ENCODE data around the gene TIMM17A. TPM values are rescaled to one million over a fixed set of nuclear protein-coding genes. Genes with fewer than 3 reads are reported as not detected.

The TIMM17A gene
- total RNA-seq, 1 experiment from 2014 or later: 157 TPM

DNA sequence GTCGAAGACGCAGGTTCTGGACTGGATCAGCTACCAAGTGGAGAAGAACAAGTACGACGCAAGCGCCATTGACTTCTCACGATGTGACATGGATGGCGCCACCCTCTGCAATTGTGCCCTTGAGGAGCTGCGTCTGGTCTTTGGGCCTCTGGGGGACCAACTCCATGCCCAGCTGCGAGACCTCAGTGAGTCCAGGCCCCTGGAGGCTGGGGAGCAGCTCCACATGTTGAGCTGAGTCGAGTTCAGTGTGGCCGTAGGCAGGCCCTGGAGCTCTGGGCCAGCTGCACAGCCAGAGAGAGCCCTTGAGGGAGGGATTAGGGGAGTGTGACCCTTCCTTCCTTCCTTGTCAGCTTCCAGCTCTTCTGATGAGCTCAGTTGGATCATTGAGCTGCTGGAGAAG, 56.7 kb downstream of the TIMM17A start:
- BruUV-seq (replicated peaks): no TSS peak
- Mint-ChIP-seq H3K9me3 (ENCODE audit: unreplicated experiment) (no peaks in the 10 kb centered on the region), H3K27ac (ENCODE audit: low read depth, unreplicated experiment) (no peak overlapping the region), H3K36me3 (ENCODE audit: insufficient read depth, unreplicated experiment) (peaks cover 9% of the 10 kb centered on the region), H3K4me3 (ENCODE audit: unreplicated experiment) (no peak overlapping the region), H3K27me3 (ENCODE audit: insufficient read depth, unreplicated experiment) (peaks cover 12% of the 10 kb centered on the region), H3K4me1 (ENCODE audit: insufficient read depth, unreplicated experiment) (peaks cover 31% of the 10 kb centered on the region)
- POLR2A ChIA-PET: interaction anchor here (0.7 to 2.0 kb wide), 4 partner anchors 12 to 133 kb away, joined by 3 to 9 read pairs (median 4); partner anchors contain the start of gene ARL8A
- CTCF ChIA-PET: interaction anchor here (0.6 to 22.6 kb wide), 14 partner anchors 11 to 531 kb away, joined by 3 to 1380 read pairs (median 4); partner anchors contain the start of gene GPR37L1
- TF ChIP-seq, protein P1, sequence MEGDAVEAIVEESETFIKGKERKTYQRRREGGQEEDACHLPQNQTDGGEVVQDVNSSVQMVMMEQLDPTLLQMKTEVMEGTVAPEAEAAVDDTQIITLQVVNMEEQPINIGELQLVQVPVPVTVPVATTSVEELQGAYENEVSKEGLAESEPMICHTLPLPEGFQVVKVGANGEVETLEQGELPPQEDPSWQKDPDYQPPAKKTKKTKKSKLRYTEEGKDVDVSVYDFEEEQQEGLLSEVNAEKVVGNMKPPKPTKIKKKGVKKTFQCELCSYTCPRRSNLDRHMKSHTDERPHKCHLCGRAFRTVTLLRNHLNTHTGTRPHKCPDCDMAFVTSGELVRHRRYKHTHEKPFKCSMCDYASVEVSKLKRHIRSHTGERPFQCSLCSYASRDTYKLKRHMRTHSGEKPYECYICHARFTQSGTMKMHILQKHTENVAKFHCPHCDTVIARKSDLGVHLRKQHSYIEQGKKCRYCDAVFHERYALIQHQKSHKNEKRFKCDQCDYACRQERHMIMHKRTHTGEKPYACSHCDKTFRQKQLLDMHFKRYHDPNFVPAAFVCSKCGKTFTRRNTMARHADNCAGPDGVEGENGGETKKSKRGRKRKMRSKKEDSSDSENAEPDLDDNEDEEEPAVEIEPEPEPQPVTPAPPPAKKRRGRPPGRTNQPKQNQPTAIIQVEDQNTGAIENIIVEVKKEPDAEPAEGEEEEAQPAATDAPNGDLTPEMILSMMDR (IDR thresholded peaks at IDR 0.05; ENCODE audit: unreplicated experiment): no peak
- intact Hi-C loops (cut with micrococcal nuclease): no loop called here
- DNase-seq (ENCODE audit: unreplicated experiment): no peak

DNA sequence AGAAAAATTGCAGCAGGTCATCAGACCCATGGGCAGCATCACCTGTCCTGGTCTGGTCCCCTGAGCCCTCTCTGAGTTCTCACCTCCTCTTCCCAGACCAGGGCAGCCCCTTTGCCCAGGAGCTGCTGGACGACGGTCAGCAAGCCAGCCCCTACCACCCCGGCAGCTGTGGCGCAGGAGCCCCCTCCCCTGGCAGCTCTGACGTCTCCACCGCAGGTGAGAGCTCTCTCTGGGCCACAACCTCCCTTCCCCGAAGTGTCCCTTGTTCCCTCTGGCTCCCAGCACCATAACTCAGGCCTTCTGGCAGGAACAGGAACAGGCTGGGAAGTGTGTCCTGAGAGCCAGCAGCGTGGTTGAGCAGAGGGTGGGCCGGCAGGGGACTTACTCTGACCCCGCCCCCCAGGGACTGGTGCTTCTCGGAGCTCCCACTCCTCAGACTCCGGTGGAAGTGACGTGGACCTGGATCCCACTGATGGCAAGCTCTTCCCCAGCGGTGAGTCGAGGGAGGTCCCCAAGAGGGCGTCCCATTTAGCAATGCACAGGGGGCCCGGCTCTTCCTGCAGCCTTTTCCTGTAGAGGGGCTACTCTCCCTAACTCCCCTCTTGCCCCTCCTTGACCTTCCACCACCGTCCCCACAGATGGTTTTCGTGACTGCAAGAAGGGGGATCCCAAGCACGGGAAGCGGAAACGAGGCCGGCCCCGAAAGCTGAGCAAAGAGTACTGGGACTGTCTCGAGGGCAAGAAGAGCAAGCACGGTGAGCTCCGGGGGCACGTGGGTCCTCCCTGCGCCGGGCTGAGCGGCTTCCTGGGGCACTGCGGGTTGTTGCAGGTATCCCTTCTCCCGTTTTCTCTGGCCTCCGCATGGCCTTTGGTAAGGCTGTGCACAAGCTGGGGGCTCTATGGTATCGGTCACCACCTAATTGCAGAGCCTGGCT, 57.5 kb downstream of the TIMM17A start:
- TF ChIP-seq, protein P1 (IDR thresholded peaks at IDR 0.05; ENCODE audit: unreplicated experiment): no peak
- no peaks in the 10 kb centered on the region for H3K9me3 Mint-ChIP-seq (ENCODE audit: unreplicated experiment)
- BruUV-seq (replicated peaks): no TSS peak
- no peak overlapping the region for H3K4me3 Mint-ChIP-seq (ENCODE audit: unreplicated experiment)
- peaks cover 25% of the 10 kb centered on the region for H3K4me1 Mint-ChIP-seq (ENCODE audit: insufficient read depth, unreplicated experiment)
- ChIA-PET POLR2A (interaction anchor here (0.6 to 2.9 kb wide), 6 partner anchors 12 to 411 kb away, joined by 4 to 12 read pairs (median 6); no protein-coding TSS in a partner anchor), CTCF (interaction anchor here (0.8 to 22.6 kb wide), 12 partner anchors 11 to 112 kb away, joined by 3 to 1380 read pairs (median 4); partner anchors contain the start of gene GPR37L1)
- peaks cover 13% of the 10 kb centered on the region for H3K27me3 Mint-ChIP-seq (ENCODE audit: insufficient read depth, unreplicated experiment)
- DNase-seq (ENCODE audit: unreplicated experiment): no peak
- peaks cover 6% of the 10 kb centered on the region for H3K36me3 Mint-ChIP-seq (ENCODE audit: insufficient read depth, unreplicated experiment)
- H3K27ac Mint-ChIP-seq (ENCODE audit: low read depth, unreplicated experiment): no peak overlapping the region
- intact Hi-C loops (cut with micrococcal nuclease): no loop called here

DNA sequence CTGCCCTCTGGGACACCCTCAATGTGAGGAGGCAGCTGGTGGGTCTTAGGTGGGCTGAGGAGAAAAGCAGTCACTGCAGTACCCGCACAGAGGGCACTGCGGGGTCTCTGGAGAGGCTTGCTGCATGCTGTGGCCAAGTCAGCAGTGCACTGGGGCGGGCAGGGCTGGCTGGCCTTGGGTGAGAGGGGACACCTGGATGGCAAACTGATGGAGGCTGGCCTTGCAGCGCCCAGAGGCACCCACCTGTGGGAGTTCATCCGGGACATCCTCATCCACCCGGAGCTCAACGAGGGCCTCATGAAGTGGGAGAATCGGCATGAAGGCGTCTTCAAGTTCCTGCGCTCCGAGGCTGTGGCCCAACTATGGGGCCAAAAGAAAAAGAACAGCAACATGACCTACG, 58.3 kb downstream of the TIMM17A start:
- intact Hi-C loops (cut with micrococcal nuclease): no loop called here
- Mint-ChIP-seq H3K27me3 (ENCODE audit: insufficient read depth, unreplicated experiment) (peaks cover 13% of the 10 kb centered on the region), H3K9me3 (ENCODE audit: unreplicated experiment) (no peaks in the 10 kb centered on the region), H3K27ac (ENCODE audit: low read depth, unreplicated experiment) (no peak overlapping the region), H3K36me3 (ENCODE audit: insufficient read depth, unreplicated experiment) (peaks cover 6% of the 10 kb centered on the region), H3K4me1 (ENCODE audit: insufficient read depth, unreplicated experiment) (peaks cover 22% of the 10 kb centered on the region), H3K4me3 (ENCODE audit: unreplicated experiment) (no peak overlapping the region)
- no TSS peak for BruUV-seq (replicated peaks)
- DNase-seq (ENCODE audit: unreplicated experiment): no peak
- ChIA-PET CTCF (interaction anchor here (1.0 to 22.6 kb wide), 6 partner anchors 10 to 118 kb away, joined by 3 to 1380 read pairs (median 39); partner anchors contain the start of gene GPR37L1), POLR2A (interaction anchor here (1.0 to 2.9 kb wide), 3 partner anchors 11 to 106 kb away, joined by 4 to 12 read pairs (median 6); no protein-coding TSS in a partner anchor)
- TF ChIP-seq, protein P1 (IDR thresholded peaks at IDR 0.05; ENCODE audit: unreplicated experiment): no peak

DNA sequence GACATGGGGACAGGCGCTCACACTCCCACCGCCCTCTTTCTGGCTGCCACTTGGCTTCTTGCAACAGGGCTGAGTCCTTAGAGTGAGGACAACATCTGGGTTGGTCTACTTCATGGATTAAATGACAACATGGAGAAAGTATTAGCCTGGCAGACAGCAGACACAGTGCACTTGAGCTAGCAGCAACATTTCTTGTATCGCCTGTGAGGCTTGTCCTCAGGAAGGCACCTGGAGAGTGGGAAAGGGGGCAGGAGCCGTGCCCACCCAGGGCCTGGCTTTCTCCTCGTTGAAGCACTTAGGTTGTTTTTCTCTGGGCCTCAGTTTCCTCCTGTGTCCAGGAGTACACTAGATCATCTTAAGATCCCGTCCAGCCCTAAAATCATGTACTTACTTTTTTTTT, 58.8 kb downstream of the TIMM17A start:
- ChIA-PET POLR2A (interaction anchor here (1.5 to 2.9 kb wide), 2 partner anchors 10 to 43 kb away, joined by 6 to 12 read pairs; no protein-coding TSS in a partner anchor), CTCF (interaction anchor here (1.0 to 22.6 kb wide), 7 partner anchors 9 to 141 kb away, joined by 3 to 1380 read pairs (median 13); partner anchors contain the start of gene GPR37L1)
- TF ChIP-seq, protein P1 (IDR thresholded peaks at IDR 0.05; ENCODE audit: unreplicated experiment): no peak
- Mint-ChIP-seq H3K9me3 (ENCODE audit: unreplicated experiment) (no peaks in the 10 kb centered on the region), H3K4me1 (ENCODE audit: insufficient read depth, unreplicated experiment) (peaks cover 25% of the 10 kb centered on the region), H3K4me3 (ENCODE audit: unreplicated experiment) (no peak overlapping the region), H3K27me3 (ENCODE audit: insufficient read depth, unreplicated experiment) (peaks cover 13% of the 10 kb centered on the region), H3K27ac (ENCODE audit: low read depth, unreplicated experiment) (no peak overlapping the region), H3K36me3 (ENCODE audit: insufficient read depth, unreplicated experiment) (peaks cover 6% of the 10 kb centered on the region)
- no peak for DNase-seq (ENCODE audit: unreplicated experiment)
- no TSS peak for BruUV-seq (replicated peaks)
- intact Hi-C loops (cut with micrococcal nuclease): no loop called here
